ENCODE results near the gene PRDM15. TPM values are rescaled to one million over a fixed set of nuclear protein-coding genes. Genes with fewer than 3 reads are reported as not detected.

PRDM15 gene
- total and polyA plus RNA-seq, 8 donors: 0.92 to 44.6 (median 3.4) TPM

DNA sequence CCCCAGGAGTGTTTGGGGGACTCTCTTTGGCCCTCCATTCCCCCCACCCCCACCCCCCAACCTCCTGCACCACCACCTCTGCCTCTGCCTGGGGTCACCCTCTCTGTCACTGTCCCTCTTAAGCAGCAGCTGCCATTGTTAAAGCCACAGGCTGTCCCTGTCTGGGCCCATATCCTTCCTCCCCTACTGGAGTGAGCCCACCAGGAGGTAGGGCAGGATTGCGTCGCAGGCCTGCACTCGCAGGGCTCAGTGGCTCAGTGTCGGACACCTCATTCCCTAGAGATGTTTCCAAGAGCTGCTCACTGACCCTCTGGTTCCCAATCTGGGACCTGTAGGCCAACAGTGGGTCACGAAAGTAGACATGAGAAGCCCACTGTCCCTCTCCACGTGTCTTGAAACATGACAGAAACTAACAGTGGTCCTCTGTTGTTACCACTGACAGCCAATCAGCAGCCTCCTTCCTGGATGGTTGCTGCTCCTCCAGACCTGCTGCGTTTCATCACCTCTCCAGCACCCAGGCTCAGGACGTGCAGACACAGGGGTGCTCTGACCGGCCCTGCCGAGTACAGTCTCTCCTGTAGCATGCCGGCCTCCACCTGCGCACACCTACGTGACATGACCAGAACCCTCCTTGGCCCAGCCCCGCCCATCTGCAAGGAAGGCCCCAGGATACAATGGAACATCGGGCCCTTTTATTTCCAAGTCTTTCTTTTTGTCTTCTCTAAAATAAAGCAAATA lies 7.7 kb downstream of the PRDM15 start:
- 89 to 95% (median 92%) methylated on average over 15 of the region's 15 CpGs for WGBS, 5 donors
- Histone ChIP-seq H3K4me1 (peaks cover 6 to 13% (median 8%) of the 10 kb centered on the region in 4 donors), H3K27me3 (no peaks in the 10 kb centered on the region), H3K36me3 (peaks cover 0 to 11% (median 3%) of the 10 kb centered on the region in 4 donors), H3K9me3 (no peaks in the 10 kb centered on the region), H3K27ac (no peak overlapping the region), H3K4me3 (no peak overlapping the region)
- DNase-seq: no peak
- TF ChIP-seq CTCF (IDR thresholded peaks at IDR 0.05) (no peak), POLR2A (IDR thresholded peaks at IDR 0.05) (no peak), POLR2AphosphoS5 (IDR thresholded peaks at IDR 0.05) (no peak), EP300 (IDR thresholded peaks at IDR 0.05) (no peak)
- intact Hi-C loops (cut with DNase I; ENCODE audit: low total_unique reads): loop anchor here (10.0 kb wide), 1 partner anchor 53 kb away; no protein-coding TSS in a partner anchor

GRCh38 chr21:41869771-41870170 lies 9.4 kb downstream of the PRDM15 start:
- H3K9me3 ChIP-seq: no peaks in the 10 kb centered on the region
- intact Hi-C loops (cut with DNase I; ENCODE audit: low total_unique reads): loop anchor here (10.0 kb wide), 1 partner anchor 55 kb away; no protein-coding TSS in a partner anchor
- 77 to 90% (median 88%) methylated on average over 9 of the region's 9 CpGs for WGBS, 5 donors
- peaks cover 18 to 22% (median 20%) of the 10 kb centered on the region in 4 donors for H3K4me1 ChIP-seq
- TF ChIP-seq POLR2A (IDR thresholded peaks at IDR 0.05) (no peak), CTCF (IDR thresholded peaks at IDR 0.05) (no peak), POLR2AphosphoS5 (IDR thresholded peaks at IDR 0.05) (no peak), EP300 (IDR thresholded peaks at IDR 0.05) (no peak)
- no peak overlapping the region for H3K4me3 ChIP-seq
- no peak overlapping the region for H3K27ac ChIP-seq
- H3K27me3 ChIP-seq: no peaks in the 10 kb centered on the region
- no peak for DNase-seq
- peaks cover 0 to 11% (median 3%) of the 10 kb centered on the region in 4 donors for H3K36me3 ChIP-seq

GRCh38 chr21:41868062-41868710 lies 11.0 kb downstream of the PRDM15 start:
- no peak for DNase-seq
- intact Hi-C loops (cut with DNase I; ENCODE audit: low total_unique reads): no loop called here
- Histone ChIP-seq H3K4me3 (no peak overlapping the region), H3K27me3 (no peaks in the 10 kb centered on the region), H3K9me3 (no peaks in the 10 kb centered on the region), H3K4me1 (peaks cover 19 to 28% (median 22%) of the 10 kb centered on the region in 4 donors), H3K36me3 (peaks cover 0 to 7% (median 2%) of the 10 kb centered on the region in 4 donors), H3K27ac (no peak overlapping the region)
- WGBS, 5 donors: 71 to 85% (median 83%) methylated on average over 10 of the region's 10 CpGs
- TF ChIP-seq POLR2AphosphoS5 (IDR thresholded peaks at IDR 0.05) (no peak), POLR2A (IDR thresholded peaks at IDR 0.05) (no peak), EP300 (IDR thresholded peaks at IDR 0.05) (no peak), CTCF (IDR thresholded peaks at IDR 0.05) (no peak)

- 85 to 95% (median 93%) methylated on average over 8 of the region's 8 CpGs for WGBS, 5 donors
- no peaks in the 10 kb centered on the region for H3K9me3 ChIP-seq
- DNase-seq: no peak
- H3K4me1 ChIP-seq: peaks cover 19 to 37% (median 25%) of the 10 kb centered on the region in 4 donors
- TF ChIP-seq CTCF (IDR thresholded peaks at IDR 0.05): no peak
- no peak for TF ChIP-seq POLR2AphosphoS5 (IDR thresholded peaks at IDR 0.05)
- no peak for TF ChIP-seq EP300 (IDR thresholded peaks at IDR 0.05)
- no peak for TF ChIP-seq POLR2A (IDR thresholded peaks at IDR 0.05)
- no peaks in the 10 kb centered on the region for H3K36me3 ChIP-seq
- H3K4me3 ChIP-seq: no peak overlapping the region
- intact Hi-C loops (cut with DNase I; ENCODE audit: low total_unique reads): no loop called here
- no peaks in the 10 kb centered on the region for H3K27me3 ChIP-seq
- H3K27ac ChIP-seq: peak overlapping the region in 1 of 5 donors; percentile 65
Observed at GRCh38 chr21:41867313-41867712, 11.8 kb downstream of the PRDM15 start.

Measured in stomach (tissue), 9 donors.